ENCODE results near the gene EIF1AX. TPM values are rescaled to one million over a fixed set of nuclear protein-coding genes. Genes with fewer than 3 reads are reported as not detected.

Gene EIF1AX
- total and polyA plus RNA-seq, 9 of the 15 experiments (the other 6 are each of a cell fraction or from before 2014, with no cell fraction given) = 54.2 to 178 (median 73.5) TPM

DNA sequence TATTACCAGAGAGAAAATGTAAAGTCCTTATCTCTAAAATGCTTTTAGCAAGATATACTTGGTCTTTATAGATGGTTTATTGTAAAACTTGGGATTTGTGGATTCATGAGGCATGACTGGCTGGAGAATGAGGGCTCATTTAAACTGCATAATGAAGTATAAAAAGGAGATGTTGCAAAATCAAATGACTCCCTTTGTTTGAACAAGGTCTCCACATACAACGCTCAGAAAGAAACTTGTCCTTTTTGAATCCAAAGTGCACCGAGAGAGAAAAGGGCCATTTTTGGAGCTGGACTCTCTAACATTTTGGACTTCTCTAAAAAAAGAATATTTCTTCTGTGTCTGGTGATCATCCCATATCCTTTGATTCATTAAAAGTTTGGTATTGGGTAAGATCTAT lies 7.7 kb upstream of the EIF1AX start:
- intact Hi-C loops (cut with micrococcal nuclease) = loop anchor here (10.0 kb wide), 1 partner anchor 285 kb away; no protein-coding TSS in a partner anchor
- Histone ChIP-seq H3K4me1 (replicated peaks in 1 of 2; ENCODE audit: control insufficient read depth in 2 of 2, insufficient read depth in 2 of 2, low read length in 2 of 2) (no peaks in the 10 kb centered on the region; a peak in 1 of 5 replicates), H3K27ac (ENCODE audit: extremely low read depth, low read depth, low read length) (no peak overlapping the region), H3K9ac (ENCODE audit: insufficient read depth in 1 of 2, low read depth in 2 of 2, low read length in 2 of 2) (no peak overlapping the region), H4K20me1 (replicated peaks; ENCODE audit: control insufficient read depth, insufficient read depth, low read length) (no peaks in the 10 kb centered on the region), H2AFZ (ENCODE audit: low read depth, low read length) (no peak overlapping the region), H3K79me2 (ENCODE audit: control insufficient read depth, insufficient read depth, low read length) (no peaks in the 10 kb centered on the region), H3K36me3 (ENCODE audit: control insufficient read depth, insufficient read depth, low read length) (peaks cover 21% of the 10 kb centered on the region; the same call in 1 of the 3 replicates), H3K9me3 (replicated peaks; ENCODE audit: control insufficient read depth, insufficient read depth, low read depth, low read length) (no peaks in the 10 kb centered on the region), H3K4me3 (no peak overlapping the region), H3K27me3 (ENCODE audit: control insufficient read depth in 2 of 2, insufficient read depth in 2 of 2, low read length in 2 of 2) (no peaks in the 10 kb centered on the region), H3K9me1 (ENCODE audit: control insufficient read depth, insufficient read depth, low read length) (no peaks in the 10 kb centered on the region), H3K4me2 (ENCODE audit: insufficient read depth, low read length) (no peak overlapping the region)
- no peak for ATAC-seq
- CTCF ChIA-PET (ENCODE audit: low intra/inter-chr PET ratio) = no interaction called here
- in situ Hi-C loops (cut with MboI) = no loop called here
- TF ChIP-seq KHSRP (IDR thresholded peaks at IDR 0.05) (no peak), SMAD3 (CRISPR knock-in tag; conservative IDR thresholded peaks at IDR 0.05) (no peak), STAG1 (CRISPR knock-in tag; IDR thresholded peaks at IDR 0.05; ENCODE audit: borderline replicate concordance) (no peak), TARDBP (IDR thresholded peaks at IDR 0.05) (no peak), CBX1 (IDR thresholded peaks at IDR 0.05; ENCODE audit: low read depth) (no peak)
- TF ChIP-seq, protein P1, sequence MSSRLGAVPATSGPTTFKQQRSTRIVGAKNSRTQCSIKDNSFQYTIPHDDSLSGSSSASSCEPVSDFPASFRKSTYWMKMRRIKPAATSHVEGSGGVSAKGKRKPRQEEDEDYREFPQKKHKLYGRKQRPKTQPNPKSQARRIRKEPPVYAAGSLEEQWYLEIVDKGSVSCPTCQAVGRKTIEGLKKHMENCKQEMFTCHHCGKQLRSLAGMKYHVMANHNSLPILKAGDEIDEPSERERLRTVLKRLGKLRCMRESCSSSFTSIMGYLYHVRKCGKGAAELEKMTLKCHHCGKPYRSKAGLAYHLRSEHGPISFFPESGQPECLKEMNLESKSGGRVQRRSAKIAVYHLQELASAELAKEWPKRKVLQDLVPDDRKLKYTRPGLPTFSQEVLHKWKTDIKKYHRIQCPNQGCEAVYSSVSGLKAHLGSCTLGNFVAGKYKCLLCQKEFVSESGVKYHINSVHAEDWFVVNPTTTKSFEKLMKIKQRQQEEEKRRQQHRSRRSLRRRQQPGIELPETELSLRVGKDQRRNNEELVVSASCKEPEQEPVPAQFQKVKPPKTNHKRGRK (tag; IDR thresholded peaks at IDR 0.05) = no peak
- no peak for DNase-seq (ENCODE audit: extremely low read depth in 1 of 4, low spot score in 3 of 4)
- no peak for FAIRE-seq
- POLR2A ChIA-PET = no interaction called here
- BruUV-seq (replicated peaks) = no TSS peak
- 78% methylated on average over 1 of the region's 2 CpGs for WGBS (ENCODE audit: insufficient coverage, low coverage, missing lambda C conversion rate)
